DMS53 treated with DMSO at 0.1 percent for 48 hours (cell line): Measurements from ENCODE around the gene ADGRA3.

Experiments
- DNase-seq: peaks from one replicate; lab custom pipeline; 2025; ENCODE audit not compliant: unreplicated experiment; lab: John Stamatoyannopoulos, UW

Gene ADGRA3

DNA sequence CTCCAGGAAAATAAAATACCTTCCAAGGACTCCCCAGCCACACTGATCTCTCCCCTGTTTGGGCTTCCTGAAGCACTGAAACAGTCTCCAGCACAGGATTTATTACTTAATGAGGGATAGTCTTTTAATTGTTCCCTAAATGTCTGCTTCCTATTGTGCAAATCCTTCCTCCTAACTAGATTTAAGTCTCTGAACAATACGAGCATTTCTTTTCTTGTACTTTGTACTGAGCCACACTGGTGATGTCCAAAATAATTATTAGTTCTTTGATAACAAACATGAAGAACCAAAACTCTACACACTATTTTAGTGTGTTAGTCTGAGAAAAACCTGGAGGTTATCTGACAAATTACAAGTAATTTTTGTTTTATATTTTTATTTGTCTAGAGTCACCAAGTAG, 5.1 kb downstream of the ADGRA3 start:
- no peak for DNase-seq

DNA sequence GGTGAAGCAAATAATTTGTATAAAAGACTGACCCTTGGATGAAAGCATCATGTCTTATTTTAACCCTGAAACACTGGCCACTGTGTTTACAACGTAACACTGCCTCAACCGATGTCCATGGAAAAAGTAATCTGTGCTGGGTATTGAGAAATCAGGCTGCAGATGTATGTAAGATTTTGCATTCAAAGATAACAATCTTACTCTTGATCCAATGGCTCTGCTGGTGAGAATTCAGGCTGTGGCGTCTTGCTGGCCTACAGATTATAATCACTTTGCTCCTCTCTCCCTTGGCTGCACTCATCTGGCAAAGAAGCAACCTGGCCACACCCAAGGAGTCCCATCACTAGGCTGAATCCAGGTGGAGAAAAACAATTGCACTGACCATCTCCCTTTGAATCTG, 7.5 kb downstream of the ADGRA3 start:
- DNase-seq, result no peak

DNA sequence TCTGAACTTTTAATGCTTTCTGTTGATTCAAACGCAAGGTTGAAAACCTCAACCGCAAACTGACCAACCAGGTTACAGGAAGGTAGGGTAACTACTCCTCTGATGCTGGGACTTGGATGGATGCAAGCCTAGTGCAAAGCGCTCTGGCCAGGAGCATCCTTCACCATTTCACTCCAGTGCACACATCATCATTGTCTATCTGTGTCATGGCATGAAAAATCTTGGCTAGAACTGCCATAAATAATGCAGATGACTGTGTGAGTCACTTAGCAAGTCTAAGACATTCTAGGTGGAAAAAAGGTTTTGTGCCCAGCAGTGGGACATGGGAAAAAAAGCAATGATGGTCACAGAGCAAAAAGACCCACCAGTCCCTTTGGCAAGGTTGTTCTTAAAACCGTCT, 10.9 kb downstream of the ADGRA3 start:
- no peak for DNase-seq

DNA sequence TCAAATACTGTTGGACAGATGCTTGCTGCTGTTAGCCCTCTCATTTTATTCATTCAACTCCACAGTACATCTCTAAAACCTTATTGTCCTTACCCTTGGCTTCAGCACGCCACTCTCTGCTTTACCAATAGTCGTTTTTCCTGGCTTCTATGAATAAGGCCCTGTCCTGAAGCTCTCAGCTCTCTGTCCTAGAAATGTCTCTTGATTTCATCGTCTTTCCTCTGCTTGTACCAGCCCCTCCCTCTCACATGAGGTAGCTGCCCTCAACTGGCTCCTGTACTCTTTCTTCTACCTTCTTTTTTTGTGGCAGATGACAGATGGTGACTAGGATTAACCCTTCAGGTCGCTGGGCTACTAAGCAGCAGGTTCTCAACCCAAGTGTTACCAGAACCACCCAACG, 11.4 kb downstream of the ADGRA3 start:
- no peak for DNase-seq

DNA sequence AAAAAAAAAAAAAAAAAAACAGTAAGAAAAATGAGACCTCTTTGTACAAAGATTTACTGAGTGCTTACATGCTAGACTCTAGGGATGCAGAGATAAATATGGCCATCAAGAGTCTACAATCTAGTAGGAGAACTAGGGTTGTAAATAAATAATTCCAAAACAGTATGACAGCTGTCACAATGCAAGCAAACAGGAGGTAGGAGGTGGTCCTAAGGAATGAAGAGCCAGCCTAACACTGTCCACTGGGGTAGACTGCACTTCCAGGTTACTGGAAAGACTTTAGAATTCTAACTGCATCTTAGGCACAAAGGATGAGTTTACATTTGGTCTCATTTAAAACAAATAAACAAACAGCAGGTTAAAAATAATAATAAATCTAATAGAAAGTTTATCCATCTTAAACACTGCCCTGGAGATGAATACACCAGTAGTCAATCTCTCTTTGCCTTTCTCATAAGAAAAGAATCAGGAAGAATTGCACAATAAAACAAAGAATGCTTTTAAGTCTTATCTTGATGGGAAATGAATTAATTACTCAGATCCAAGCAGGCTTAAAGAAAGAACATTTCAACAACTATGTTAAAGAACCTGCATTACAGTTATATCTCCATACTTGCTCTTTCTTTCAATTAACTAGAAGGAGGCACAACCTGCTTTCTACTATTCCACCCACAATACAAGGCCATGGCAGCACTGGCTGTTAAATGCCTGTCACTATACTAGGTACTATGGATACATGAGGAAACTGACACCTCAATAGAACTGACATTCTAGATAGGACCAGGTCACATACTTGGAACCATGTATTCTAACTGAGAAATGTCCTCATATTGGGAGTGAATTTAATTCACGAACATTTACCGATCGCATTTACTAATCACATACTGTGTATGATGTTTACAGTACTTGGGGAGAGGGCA, 12.7 kb downstream of the ADGRA3 start:
- DNase-seq, result no peak

DNA sequence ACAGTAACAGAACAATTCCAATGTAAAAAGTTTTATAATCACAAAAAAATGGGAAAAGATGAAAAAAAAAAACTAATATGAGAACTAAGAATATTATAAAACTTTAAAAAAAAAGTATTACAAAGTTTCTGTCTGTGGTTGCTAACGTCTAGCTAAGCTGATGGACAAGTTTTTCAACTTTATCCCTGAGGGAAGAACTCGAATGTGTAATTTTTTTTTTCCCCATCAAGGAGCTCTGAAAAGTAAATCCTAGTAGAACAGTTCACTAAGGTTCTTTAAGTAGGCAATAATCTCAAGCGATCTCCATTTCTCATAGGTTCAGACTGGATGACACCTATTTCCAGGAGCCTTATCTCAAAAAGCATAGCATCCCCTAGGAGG, 14.2 kb downstream of the ADGRA3 start:
- DNase-seq, result no peak

DNA sequence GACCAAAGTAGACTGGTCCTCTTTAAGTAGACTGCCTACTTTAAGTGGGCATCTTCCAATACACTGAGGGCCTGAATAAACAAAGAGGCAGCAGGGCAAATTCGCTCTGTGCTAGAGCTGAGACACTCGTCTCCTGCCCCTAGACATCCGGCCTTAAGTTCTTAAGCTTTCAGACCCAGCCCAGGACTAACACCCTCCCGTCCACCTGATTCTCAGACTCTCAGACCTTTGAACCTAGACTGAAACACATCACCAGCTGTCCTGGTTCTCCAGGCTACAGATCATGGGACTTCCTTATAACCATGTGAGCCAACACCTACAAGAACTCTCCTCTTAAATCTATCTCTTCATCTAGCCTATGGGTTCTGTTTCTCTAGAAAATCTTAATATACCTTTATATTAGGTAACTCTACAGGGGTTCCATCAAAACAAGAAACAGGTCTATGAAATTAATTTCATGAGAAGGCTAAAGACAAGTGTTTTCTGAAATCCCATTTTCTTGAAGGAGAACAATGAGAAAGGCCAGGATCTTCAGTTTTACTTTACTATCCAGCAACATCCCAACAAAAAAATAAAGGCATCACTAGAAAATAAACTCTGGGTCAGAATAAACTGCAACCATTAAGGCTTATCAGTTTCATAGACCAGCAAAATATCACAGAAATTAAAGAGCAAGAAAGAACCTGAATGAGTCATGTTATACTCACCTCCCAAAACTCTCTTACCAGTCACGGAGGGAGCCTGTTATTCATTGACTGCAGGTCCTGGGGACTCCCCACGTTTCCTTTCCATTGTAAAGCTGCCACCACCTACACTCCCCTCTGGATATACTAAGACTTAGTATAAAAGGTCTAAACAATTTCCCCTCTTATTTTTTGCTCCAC, 14.8 kb downstream of the ADGRA3 start:
- no peak for DNase-seq

DNA sequence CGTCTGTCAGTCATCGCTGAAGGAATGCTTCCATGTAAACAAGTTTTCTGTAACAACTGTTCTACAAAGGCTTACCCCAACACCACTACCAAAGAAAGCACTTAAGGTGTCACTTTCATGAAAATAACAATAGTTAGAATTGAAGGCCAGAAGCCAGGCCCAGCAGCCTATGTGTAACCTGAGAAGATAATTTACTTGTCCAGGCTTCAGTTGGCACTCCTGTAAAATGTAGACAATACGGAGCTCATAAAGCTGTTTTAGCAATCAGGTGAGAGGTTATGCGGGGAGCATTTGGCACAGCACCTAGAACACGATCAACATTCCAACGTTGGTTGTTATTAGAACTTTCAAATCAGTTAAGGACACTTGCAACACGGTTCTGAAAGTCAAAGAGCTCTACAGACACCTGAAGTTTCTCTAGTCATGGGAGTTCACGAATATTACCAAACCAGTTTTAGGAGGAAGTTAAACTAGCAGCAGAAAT, 15.7 kb downstream of the ADGRA3 start:
- no peak for DNase-seq

DNA sequence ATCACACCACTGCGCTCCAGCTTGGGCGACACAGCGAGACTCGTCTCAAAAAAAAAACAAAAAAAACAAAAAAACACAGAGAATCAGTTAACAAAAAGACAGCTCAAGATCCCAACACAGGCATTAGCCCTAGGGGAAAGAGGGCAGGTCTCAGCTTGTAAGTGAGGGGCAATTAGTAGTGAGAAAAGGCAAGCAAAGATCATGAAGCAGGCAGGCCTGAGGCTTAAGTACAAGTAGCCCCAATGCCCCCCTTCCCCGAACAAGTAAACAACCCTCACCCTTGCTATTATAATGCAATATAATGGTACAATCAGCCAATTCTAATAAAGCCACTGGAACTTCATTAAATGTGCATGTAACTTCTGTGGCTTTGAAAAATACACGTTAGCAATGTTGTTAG, 17.0 kb downstream of the ADGRA3 start:
- DNase-seq, result no peak

DNA sequence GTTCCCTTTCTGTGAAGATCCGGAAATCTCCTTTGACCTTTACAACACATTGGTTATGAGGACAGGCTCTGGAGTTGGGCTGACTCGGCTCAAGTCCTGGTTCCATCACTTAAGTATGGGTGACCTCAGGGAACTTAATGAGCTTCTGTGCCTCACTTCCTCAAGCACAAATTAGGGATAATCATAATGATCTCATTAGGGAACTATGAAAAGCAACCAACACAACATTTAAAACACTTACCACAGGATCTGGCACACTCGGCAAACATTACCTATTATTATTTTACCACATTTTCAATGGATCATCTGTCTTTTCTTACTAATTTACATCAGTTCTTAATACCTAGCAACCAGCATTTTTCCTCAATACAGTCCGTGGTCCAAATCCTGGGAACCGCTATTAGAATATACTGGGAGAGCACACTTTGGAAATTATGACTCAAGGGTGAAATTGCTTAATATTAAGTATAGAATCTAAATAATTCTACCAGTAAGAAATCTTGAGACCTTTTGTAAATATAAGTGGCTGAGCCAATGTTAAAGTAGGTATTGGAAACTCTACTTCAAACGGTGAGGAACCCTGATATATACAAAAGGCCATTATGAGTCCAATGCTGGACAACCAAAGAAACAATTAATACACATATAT, 19.6 kb downstream of the ADGRA3 start:
- no peak for DNase-seq

DNA sequence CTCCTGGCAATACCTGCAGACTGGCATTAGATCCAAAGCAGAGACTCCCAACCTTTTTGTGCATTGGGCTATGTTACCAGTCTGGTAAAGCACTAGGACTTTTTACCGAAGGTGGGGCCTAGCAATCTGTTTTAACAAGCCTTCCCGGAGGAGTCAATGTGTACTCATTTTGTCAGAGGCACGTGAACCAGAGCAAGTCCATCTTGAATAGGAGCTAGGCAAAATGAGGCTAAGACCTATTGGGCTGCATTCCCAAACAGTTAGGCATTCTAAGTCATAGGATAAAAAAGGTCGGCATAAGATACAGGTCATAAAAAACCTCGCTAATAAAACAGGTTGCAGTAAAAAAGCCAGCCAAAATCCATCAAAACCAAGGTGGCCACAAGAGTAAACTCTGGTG, 22.3 kb downstream of the ADGRA3 start:
- DNase-seq, result no peak

DNA sequence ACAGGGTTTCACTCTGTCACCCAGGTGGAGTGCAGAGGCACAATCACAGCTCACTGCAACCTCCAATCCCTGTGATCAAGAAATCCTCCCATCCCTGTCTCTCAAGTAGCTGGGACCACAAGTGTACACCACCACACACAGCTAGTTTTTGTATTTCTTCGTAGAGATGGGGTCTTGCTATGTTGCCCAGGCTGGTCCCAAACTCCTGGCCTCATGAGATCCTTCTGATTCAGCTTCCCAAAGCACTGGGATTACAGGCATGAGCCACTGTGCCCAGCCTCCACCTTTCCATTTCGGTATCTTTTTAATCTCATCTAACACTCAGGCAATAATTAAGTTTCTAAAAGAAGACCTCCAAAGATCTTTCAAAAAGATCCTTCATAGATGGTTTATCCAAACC, 22.9 kb downstream of the ADGRA3 start:
- no peak for DNase-seq

DNA sequence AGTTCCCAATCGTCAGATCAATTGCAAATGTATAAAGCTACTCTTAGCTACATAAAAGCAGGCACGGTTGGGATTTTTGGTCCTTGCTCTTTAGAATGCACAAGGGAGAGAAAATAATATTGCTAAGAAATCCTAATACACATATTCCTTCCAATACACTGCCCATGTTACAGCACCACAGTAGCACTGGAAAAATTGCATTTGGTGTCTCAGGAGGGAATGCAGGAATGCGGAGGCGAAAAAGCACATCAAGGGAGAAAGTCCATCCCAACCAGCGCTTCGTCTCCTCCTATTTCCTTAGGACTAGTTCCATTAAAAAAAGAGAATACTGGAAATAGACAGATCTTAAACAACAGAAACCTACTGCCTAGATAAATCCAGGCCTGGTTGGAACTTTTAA, 23.9 kb downstream of the ADGRA3 start:
- no peak for DNase-seq

DNA sequence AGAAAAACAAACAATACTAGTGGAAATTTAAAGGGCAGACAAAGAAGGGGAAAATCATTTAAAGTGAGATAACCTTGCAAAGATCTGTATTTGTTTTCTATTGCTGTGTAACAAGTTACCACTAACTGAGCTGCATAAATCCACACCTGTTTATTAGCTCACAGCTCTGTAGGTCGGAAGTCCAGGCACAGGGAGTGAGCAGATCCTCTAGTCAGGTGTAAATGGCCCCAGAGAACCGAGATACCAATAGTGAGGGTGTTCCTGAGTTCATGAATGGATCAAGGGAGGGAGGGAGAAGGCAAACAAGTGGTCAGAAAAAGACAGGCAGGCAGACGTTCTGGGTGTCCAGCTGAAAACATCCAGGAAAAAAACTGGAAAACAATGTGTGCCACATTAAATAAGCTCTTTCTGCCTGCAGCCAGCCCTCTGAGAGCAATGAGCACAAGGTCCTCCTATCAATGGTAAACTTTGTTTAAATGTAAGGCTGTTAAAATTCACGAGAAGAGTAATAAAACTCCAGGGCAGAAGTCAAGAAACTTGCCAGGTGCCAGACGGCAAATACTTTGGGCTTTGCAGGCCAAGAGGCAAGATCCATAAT, 25.0 kb downstream of the ADGRA3 start:
- DNase-seq, result no peak

DNA sequence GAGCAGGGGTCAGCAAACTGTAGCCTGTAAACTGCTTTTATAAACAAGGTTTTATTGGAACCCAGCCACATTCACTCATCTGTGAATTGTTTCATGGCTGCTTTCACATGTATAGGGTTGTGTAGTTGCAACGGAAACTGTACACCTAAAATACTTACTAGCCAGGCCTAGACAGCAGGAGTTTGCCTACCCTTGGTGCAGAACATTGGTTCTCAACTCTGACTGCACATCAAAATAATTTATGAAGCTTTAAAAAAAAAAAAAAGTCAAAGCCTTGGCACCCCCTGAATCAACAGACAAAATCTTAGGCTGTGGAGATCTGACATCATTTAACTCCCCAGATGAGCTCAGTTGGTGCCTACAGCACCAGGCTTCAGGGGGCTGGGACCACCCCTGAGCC, 27.8 kb downstream of the ADGRA3 start:
- no peak for DNase-seq

DNA sequence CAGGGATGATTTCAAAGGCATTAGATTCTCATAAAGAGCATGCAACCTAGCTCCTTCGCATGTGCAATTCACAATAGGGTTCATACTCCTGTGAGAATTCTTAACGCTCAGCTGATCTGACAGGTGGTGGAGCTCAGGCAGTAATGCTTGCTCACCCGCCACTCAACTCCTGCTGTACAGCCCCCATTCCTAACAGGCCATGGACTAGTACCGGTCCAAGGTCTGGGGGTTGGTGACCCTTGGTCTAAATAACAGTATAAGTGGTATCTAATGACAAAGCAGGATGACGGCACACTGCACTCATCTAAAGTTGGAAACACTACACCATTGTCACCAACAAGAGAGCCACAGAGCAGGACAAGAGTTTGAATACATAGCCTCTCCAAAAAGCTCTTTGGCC, 28.5 kb downstream of the ADGRA3 start:
- no peak for DNase-seq

DNA sequence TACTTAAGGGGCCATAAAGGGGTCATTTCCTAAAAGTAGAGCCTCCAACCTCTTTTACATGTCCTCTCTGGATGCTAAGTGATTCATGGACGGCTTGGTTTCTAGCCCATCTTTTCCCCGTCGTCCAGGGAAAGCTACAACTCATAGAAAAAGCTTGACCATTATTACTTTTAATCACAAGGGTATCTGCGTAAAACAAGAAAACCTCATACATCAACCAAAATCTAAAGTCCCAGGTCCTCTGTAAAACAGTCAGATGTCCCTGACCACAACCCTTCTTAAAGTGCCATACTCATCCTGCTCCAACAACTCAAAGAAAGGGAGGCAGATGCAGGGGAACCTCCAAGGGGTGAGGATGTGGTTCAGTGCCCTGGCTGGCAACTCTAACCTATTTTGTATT, 29.6 kb downstream of the ADGRA3 start:
- DNase-seq, result no peak

DNA sequence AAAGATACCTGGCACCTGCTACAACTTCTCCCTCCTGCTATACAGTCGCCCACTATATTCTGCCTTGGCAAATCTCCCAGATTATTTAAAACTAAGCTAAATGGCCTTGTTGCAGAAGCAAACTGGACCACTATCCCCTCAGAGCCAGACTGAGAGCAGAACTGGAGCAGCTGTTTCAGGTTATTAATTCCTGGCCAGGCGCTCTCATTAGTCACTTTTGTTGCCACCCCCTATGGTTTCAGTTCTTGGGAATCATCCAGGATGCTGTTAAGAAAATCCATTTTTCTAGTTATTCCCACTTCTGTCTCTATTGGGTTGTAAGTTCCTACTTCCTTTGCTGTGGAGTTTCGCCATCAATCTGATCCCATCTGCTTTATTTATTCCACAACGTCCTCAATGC, 30.1 kb downstream of the ADGRA3 start:
- no peak for DNase-seq

DNA sequence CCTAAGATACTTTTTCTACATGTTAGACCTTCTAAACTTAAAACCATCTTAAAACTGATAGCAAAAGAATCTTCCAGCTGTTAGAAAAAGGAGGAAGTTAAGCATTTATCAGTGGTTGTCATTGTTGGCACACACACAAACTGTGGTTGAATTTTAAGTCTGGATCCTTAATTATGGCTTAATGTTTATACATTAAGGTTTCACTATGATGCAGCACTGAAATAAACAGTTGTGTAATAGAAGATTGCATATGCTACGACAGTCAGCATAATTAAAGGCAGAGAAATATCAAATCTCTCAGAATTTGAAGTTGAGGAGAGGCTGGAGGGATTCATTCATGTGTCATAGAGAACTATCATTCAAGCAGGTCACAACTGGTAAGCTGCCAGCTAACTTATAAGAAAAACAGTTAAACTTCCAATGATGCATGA, 32.3 kb downstream of the ADGRA3 start:
- DNase-seq, result no peak

DNA sequence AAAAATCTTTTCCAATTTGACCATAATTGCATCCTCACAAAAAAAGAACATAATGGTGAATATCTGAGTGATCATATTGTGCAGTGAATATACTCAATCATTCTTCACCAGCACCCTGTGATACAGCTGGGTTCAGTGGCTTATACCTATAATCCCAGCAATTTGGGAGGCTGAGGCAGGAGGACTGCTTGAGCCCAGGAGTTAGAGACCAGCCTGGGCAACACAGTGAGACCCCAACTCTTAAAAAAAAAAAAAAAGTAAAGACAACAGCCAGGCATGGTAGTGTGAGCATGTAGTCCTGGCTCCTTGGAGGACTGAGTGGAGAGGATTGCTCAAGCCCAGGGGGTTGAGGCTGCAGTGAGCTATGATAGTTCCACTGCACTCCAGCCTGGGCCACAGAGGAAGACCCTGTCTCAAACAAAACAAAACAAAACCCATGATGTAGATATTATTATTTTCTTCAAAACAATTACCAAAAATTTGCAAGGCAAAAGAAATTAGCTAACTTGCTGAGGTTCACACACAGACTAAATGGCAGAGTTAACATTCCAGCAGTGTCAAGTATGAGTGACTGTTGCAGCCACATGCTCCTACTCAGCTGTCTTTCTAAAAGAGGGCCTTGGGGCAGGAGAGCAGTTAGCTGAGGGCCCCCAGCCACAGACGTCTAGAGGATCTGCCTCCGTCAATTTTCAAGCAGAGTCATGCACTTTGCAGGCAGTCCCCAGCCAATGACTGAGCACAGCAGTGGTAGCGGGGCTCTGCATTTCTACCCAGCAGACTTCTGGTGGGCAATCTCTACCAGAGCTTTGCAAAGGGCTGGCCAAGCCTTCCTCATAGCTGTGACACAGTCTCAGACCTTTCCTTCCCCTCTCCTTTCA, 33.4 kb downstream of the ADGRA3 start:
- DNase-seq, result no peak
